Measurements from ENCODE around the gene JAZF1.

- TF ChIP-seq, protein P1, sequence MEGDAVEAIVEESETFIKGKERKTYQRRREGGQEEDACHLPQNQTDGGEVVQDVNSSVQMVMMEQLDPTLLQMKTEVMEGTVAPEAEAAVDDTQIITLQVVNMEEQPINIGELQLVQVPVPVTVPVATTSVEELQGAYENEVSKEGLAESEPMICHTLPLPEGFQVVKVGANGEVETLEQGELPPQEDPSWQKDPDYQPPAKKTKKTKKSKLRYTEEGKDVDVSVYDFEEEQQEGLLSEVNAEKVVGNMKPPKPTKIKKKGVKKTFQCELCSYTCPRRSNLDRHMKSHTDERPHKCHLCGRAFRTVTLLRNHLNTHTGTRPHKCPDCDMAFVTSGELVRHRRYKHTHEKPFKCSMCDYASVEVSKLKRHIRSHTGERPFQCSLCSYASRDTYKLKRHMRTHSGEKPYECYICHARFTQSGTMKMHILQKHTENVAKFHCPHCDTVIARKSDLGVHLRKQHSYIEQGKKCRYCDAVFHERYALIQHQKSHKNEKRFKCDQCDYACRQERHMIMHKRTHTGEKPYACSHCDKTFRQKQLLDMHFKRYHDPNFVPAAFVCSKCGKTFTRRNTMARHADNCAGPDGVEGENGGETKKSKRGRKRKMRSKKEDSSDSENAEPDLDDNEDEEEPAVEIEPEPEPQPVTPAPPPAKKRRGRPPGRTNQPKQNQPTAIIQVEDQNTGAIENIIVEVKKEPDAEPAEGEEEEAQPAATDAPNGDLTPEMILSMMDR (IDR thresholded peaks at IDR 0.05; ENCODE audit: low read length): no peak
- TF ChIP-seq EZH2 (optimal IDR thresholded peaks at IDR 0.05; ENCODE audit: low read depth, low read length): no peak
- TF ChIP-seq EZH2phosphoT487 (IDR thresholded peaks at IDR 0.05; ENCODE audit: low read length): no peak
Measured at GRCh38 chr7:28155019-28155660, 25.5 kb downstream of the JAZF1 start.

Data from MM.1S (cell line).